ENCODE measurements around the gene CACNB4. TPM values are rescaled to one million over a fixed set of nuclear protein-coding genes. Genes with fewer than 3 reads are reported as not detected.
"Not testable (repeated sequence)": the region's sequence is repeated elsewhere in the genome, so short reads cannot be mapped to it uniquely, and the experiment has no call there.

Gene CACNB4
- total RNA-seq, 1 donor = 0.84 TPM

DNA sequence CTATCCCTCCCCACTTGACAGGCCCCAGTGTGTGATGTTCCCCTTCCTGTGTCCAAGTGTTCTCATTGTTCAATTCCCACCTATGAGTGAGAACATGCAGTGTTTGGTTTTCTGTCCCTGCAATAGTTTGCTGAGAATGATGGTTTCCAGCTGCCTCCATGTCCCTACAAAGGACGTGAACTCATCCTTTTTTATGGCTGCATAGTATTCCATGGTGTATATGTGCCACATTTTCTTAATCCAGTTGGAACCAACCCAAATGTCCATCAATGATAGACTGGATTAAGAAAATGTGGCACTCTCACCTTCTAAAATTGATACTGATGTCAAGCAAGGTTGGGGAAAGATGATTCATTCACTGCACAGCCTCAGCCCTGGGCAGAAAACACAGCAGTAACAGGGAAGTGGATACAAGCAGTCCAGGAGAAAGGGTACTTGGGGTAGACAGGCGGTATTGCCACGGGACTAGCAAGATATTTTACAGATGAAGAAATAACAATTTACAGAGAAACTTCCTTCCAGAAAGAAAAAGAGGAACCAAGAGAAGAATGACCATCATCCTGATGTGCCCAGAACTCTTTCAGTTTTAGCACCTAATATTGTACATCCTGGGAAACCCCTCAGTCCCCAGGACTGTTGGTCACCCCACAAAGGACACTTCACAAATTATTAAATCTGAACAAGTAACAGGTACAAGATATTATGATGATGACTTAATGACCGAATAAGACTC, 68.1 kb downstream of the CACNB4 start:
- peaks cover 14% of the 10 kb centered on the region for H3K4me1 ChIP-seq (ENCODE audit: insufficient read depth, low read length)
- H3K4me3 ChIP-seq (ENCODE audit: low read length); H3K27me3 ChIP-seq (ENCODE audit: insufficient read depth, low read length); H3K9me3 ChIP-seq (ENCODE audit: low read depth, low read length): not testable (repeated sequence)

DNA sequence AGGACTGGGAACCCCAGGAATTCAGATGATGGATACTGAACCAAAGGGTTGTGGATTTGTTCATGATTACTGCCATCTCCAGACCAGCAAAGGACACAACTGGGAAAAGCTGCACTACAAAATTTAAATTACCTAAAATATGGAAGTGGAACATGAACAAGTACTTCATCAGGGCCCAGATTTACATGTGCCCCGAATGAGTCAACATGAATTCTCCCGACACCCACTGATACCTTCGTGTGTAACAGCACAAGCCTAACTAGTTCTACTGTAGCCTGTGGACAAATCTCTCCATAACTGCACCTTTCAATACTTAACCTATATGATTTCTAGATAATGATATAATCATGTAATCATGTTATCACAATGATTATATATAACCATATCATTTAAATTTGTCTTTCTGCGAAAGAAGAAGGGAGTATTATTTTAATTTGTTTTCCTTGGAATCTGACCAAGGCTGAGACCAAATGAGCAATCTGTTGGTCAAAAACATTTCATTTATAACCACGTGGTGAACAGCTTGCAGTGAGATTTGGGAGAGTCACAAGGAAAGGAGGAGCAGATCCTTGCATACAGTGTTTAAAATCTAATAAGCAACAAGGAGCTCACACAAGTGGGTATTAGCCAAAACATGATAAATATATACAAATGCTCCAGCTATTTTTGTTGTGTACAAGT, 70.5 kb downstream of the CACNB4 start:
- peaks cover 14% of the 10 kb centered on the region for H3K4me1 ChIP-seq (ENCODE audit: insufficient read depth, low read length)
- H3K4me3 ChIP-seq (ENCODE audit: low read length) = no peak overlapping the region
- H3K9me3 ChIP-seq (ENCODE audit: low read depth, low read length) = no peaks in the 10 kb centered on the region
- H3K27me3 ChIP-seq (ENCODE audit: insufficient read depth, low read length) = no peaks in the 10 kb centered on the region

DNA sequence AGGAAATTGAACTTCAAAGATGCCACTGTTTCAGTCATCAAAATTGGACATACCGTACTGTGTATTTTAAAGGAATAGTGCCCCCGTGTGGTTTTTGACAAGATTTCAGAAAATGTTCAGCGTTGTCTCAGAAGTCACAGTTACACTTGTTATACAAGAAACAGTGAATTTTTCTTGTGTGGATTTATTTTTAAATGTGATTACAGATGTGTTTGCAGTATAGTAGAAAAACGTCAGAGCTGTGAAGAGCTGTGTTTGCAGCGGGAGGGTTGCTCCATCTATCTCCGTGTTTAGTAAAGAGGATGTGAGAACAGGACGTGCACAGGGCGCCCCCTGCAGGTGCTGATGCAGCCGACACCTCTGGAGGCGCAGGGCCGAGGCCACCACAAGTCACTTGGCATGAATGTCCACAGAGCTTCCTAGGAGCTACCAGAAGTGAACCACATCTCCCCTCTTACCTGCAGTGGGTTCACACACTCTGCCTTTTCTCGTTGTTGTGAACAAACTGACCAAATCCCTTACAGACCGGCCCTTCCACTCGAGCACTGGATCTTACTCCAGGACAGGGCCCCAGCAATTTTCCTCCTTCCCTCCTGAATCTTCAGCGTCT, 73.1 kb downstream of the CACNB4 start:
- Histone ChIP-seq H3K27me3 (ENCODE audit: insufficient read depth, low read length) (no peaks in the 10 kb centered on the region), H3K4me3 (ENCODE audit: low read length) (peak overlapping the region; percentile 6), H3K9me3 (ENCODE audit: low read depth, low read length) (no peaks in the 10 kb centered on the region), H3K4me1 (ENCODE audit: insufficient read depth, low read length) (peaks cover 6% of the 10 kb centered on the region)

DNA sequence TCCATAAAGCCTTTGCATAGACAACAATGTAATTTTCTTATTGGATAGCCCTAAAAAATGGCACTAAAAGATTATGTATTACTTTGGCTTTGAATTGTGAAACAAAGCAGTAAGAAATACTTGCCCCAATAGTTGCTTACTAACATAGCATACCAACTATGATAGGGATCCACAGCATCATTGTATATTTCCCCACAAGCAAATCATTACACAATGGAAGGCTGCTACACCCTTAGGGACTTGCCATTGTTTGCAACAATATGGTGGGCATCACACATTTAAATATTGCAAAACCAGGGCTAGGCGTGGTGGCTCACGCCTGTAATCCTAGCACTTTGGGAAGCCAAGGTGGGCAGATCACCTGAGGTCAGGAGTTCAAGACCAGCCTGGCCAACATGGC, 74.4 kb downstream of the CACNB4 start:
- no peak overlapping the region for H3K4me3 ChIP-seq (ENCODE audit: low read length)
- H3K9me3 ChIP-seq (ENCODE audit: low read depth, low read length) = no peaks in the 10 kb centered on the region
- H3K4me1 ChIP-seq (ENCODE audit: insufficient read depth, low read length) = peaks cover 4% of the 10 kb centered on the region
- no peaks in the 10 kb centered on the region for H3K27me3 ChIP-seq (ENCODE audit: insufficient read depth, low read length)

DNA sequence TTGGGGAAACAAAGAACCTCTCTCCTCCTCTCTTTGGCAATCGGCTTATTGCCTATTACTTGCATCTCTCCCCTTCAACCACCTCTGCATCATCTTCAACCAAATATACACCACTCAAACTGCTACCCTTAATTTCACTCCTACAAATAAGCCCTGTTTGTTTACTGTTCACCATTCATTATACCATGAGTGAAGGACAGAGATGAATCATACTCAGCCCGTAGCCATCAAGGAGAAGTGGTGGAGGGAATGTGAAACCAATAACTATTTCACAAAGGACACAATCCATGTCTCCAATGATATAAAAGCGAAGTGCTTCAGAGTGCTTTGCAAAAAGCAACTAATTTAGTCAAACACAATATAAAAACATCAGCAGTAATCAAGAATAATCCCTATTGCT, 76.8 kb downstream of the CACNB4 start:
- Histone ChIP-seq H3K9me3 (ENCODE audit: low read depth, low read length) (no peaks in the 10 kb centered on the region), H3K4me3 (ENCODE audit: low read length) (no peak overlapping the region), H3K4me1 (ENCODE audit: insufficient read depth, low read length) (no peaks in the 10 kb centered on the region), H3K27me3 (ENCODE audit: insufficient read depth, low read length) (no peaks in the 10 kb centered on the region)

DNA sequence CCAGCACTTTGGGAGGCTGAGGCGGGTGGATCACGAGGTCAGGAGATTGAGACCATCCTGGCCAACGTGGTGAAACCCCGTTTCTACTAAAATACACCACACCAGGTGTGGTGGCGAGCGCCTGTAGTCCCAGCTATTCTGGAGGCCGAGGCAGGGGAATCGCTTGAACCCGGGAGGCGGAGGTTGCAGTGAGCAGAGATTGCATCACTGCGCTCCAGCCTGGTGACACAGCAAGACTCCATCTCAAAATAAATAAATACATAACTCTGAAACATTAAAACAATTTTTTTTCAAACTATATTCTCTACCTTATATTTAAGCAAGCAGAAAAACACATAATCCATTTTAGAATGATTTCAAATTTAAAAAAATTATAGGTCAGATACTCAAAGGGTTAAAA, 77.8 kb downstream of the CACNB4 start:
- not testable (repeated sequence) for H3K4me3 ChIP-seq (ENCODE audit: low read length); H3K9me3 ChIP-seq (ENCODE audit: low read depth, low read length); H3K27me3 ChIP-seq (ENCODE audit: insufficient read depth, low read length); H3K4me1 ChIP-seq (ENCODE audit: insufficient read depth, low read length)

DNA sequence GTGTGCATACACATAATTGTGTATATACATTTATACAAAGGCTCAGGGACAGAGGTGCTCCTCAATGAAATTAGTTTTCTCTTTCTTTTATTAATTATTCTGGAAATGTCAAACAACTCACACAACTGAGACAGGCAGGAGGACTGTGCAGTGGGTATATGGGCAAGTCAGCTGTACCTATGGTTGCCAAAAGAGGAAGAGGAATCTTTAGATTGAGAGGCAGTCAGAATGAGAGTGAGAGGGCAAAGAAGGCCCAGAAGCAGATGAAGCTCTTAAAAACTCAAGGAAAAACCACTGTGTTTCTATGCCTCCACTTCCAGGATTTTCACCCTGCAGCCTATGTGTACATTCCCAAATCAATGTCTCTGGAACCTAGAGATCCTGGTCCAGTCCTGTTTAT, 79.1 kb downstream of the CACNB4 start:
- Histone ChIP-seq H3K4me1 (ENCODE audit: insufficient read depth, low read length) (no peaks in the 10 kb centered on the region), H3K9me3 (ENCODE audit: low read depth, low read length) (no peaks in the 10 kb centered on the region), H3K27me3 (ENCODE audit: insufficient read depth, low read length) (no peaks in the 10 kb centered on the region), H3K4me3 (ENCODE audit: low read length) (no peak overlapping the region)

DNA sequence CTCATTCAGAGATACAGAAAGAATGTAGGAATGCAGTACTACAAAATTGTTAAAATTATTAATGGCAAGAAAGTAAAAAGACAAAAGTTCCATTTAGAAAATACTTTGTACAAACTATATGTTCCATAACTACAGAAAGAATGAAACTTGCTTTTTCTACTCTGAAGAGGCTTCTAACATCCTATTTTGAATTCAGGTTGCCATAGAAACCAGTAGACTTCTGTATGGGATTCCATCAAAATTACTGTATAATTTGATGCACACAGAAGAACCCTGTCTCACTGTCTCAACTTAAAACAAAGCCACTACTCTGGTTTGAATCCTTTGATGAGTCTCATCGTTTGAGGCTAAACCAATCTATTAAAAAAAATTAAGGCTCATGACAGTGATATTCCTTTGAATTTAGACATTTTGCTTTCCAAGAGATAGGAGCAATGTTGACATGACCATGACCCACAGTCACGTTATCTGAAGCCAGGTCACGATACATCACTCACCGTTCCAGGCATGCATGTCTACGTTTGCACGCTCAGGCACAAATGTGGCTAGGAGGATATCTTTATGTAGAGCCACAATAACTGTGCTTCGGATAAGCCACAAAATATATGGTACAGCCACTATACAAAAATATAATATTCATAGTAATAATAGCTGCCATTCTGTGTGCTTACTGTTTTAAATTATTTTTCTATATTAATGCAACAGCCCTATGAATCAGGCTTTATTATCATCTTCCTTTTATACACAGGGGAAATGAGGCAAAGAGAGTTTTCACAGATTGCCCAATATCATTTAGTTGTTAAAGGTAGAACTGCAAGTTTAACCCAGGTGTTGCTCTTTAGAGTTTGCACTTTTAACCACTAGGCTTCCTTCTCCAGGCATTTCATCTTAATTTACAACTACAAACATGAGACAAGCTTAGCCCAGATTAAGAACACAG, 82.4 kb downstream of the CACNB4 start:
- Histone ChIP-seq H3K4me3 (ENCODE audit: low read length) (no peak overlapping the region), H3K4me1 (ENCODE audit: insufficient read depth, low read length) (no peaks in the 10 kb centered on the region), H3K27me3 (ENCODE audit: insufficient read depth, low read length) (no peaks in the 10 kb centered on the region), H3K9me3 (ENCODE audit: low read depth, low read length) (no peaks in the 10 kb centered on the region)

DNA sequence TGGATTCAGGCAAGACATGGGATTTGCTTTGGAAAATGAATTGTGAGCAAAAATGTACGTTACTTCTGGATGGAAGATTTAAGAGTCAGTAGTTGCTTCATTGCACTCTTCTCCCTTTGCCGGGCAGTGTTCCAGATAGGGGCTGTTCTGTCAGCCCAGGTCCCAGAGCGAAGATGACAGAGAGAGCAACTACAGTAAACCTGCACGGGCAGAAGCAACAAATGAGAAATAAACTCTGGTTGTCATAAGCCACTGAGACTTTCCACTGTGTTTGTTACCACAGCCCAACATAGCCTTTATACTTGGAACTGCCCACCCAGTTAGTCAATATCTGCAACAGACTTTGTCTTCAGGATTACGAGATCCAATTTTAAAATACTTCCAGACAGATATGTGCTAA, 83.3 kb downstream of the CACNB4 start:
- Histone ChIP-seq H3K9me3 (ENCODE audit: low read depth, low read length) (no peaks in the 10 kb centered on the region), H3K4me1 (ENCODE audit: insufficient read depth, low read length) (no peaks in the 10 kb centered on the region), H3K27me3 (ENCODE audit: insufficient read depth, low read length) (no peaks in the 10 kb centered on the region), H3K4me3 (ENCODE audit: low read length) (no peak overlapping the region)

DNA sequence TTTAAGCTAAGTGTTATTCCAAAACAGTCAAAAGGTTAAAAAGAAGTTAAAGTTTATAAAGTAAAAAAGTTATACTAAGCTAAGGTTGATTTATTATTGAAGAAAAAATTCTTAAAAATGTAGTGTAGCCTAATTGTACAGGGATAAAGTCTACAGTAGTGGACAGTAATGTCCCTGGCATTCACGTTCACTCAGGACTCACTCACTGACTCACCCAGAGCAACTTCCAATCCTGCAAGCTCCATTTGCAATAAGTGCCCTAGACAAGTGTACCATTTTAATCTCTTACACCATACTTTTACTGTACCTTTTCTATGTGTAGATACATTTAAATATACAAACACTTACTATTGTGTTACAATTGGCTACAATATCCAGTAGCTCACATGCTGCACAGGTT, 86.1 kb downstream of the CACNB4 start:
- Histone ChIP-seq H3K4me3 (ENCODE audit: low read length) (no peak overlapping the region), H3K9me3 (ENCODE audit: low read depth, low read length) (no peaks in the 10 kb centered on the region), H3K4me1 (ENCODE audit: insufficient read depth, low read length) (no peaks in the 10 kb centered on the region), H3K27me3 (ENCODE audit: insufficient read depth, low read length) (no peaks in the 10 kb centered on the region)

DNA sequence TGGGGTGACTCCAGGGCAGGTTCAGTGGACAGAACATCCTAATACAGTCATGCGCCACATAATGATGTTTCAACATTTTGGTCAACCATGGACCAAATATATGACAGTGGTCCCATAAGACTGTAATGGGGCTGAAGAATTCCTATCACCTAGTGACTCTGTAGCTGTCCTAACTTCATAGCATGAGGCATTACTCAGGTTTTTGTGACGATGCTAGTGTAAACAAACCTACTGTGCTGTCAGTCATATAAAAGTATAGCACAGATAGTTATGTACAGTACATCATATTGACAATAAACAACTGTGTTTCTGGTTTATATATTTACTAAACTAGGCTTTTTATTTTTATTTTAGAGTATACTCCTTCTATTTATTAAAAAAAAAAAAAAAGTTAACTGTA, 87.1 kb downstream of the CACNB4 start:
- H3K4me3 ChIP-seq (ENCODE audit: low read length) = no peak overlapping the region

DNA sequence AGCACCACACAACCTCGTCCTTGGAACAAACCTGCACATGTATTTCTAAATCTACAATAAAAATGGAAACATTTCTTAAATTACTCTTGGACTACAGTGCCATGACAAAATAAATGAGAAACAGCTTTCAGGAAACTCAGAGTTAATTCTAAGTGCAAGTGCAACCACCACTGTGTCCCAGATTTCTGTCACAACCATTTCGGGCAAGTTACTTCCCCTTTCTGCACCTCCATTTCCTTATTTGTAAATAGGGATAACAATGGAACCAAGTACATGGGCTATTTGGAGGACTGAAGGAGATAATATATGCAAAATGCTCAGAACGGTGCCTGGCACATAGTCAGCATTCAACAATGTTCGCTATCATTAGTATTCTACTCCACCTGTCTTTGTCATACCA, 93.2 kb downstream of the CACNB4 start:
- Histone ChIP-seq H3K4me3 (ENCODE audit: low read length) (no peak overlapping the region), H3K4me1 (ENCODE audit: insufficient read depth, low read length) (peaks cover 15% of the 10 kb centered on the region), H3K9me3 (ENCODE audit: low read depth, low read length) (no peaks in the 10 kb centered on the region), H3K27me3 (ENCODE audit: insufficient read depth, low read length) (no peaks in the 10 kb centered on the region)

More for the DNA sequence above, 87.1 kb downstream of the CACNB4 start:
- no peaks in the 10 kb centered on the region for H3K9me3 ChIP-seq (ENCODE audit: low read depth, low read length)
- H3K4me1 ChIP-seq (ENCODE audit: insufficient read depth, low read length) = no peaks in the 10 kb centered on the region
- no peaks in the 10 kb centered on the region for H3K27me3 ChIP-seq (ENCODE audit: insufficient read depth, low read length)

DNA sequence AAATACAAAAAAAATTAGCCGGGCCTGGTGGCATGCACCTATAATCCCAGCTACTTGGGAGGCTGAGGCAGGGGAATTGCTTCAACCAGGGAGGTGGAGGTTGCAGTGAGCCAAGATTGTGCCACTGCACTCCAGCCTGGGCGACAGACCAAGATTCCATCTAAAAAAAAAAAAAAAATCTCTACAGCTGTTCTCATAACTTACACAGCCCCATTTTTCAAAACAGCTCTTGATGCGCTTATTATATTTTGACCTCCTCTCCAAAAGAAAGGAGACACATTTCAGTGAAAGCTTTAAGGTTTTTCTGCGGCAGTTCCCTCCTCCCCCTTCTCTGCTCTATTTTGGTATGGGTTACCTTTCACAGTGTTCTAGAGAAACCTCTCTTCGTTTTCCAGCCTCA, 95.6 kb downstream of the CACNB4 start:
- H3K9me3 ChIP-seq (ENCODE audit: low read depth, low read length) = not testable (repeated sequence)

DNA sequence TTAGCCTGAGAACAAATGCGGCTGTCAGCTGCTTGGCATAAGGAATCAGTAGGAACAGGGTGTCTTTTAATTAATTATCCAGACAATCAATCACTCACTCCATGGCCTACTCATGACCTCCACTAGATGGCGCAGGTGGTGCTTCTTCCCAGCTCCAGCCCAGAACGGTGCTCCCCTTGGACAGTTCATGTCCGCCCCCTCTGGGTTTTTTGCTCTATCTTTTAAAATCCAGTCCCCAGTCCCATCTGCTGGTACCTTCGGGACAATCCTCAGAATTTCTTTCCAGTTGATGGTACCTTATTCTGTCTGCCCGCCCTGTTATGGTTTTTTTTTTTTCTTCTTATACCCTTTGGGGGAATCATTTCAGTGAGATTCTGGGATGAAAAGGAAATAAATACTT, 99.8 kb downstream of the CACNB4 start:
- no peaks in the 10 kb centered on the region for H3K9me3 ChIP-seq (ENCODE audit: low read depth, low read length)
- H3K4me3 ChIP-seq (ENCODE audit: low read length) = no peak overlapping the region
- H3K27me3 ChIP-seq (ENCODE audit: insufficient read depth, low read length) = no peaks in the 10 kb centered on the region
- peaks cover under 1% of the 10 kb centered on the region for H3K4me1 ChIP-seq (ENCODE audit: insufficient read depth, low read length)

More for the DNA sequence above, 95.6 kb downstream of the CACNB4 start:
- H3K27me3 ChIP-seq (ENCODE audit: insufficient read depth, low read length); H3K4me3 ChIP-seq (ENCODE audit: low read length): not testable (repeated sequence)
- H3K4me1 ChIP-seq (ENCODE audit: insufficient read depth, low read length) = peaks cover 15% of the 10 kb centered on the region
